HL-60/S4 (cell line): ENCODE measurements around the gene ERCC5.

Experiments used
- in situ Hi-C: fragments of 300-500 bp; cut with MboI; formaldehyde crosslinking; loops from 2 replicates; pipeline ENCODE4 v1.14.3; 2022; ENCODE audit warnings: low sequenced_read_pairs

ERCC5 gene

GRCh38 chr13:102879793-102880499 is 34.1 kb downstream of the ERCC5 start:
- in situ Hi-C loops = no loop called here

- in situ Hi-C loops = no loop called here
Observed at GRCh38 chr13:102881819-102882686, 36.2 kb downstream of the ERCC5 start.

GRCh38 chr13:102892503-102892902 is 46.7 kb downstream of the ERCC5 start:
- in situ Hi-C loops = no loop called here

GRCh38 chr13:102897371-102898138 is 51.7 kb downstream of the ERCC5 start:
- in situ Hi-C loops = no loop called here

GRCh38 chr13:102900193-102900608 is 54.4 kb downstream of the ERCC5 start:
- in situ Hi-C loops = no loop called here

GRCh38 chr13:102901056-102901455 is 55.2 kb downstream of the ERCC5 start:
- in situ Hi-C loops = no loop called here

- in situ Hi-C loops = no loop called here
Observed at GRCh38 chr13:102901615-102902305, 55.9 kb downstream of the ERCC5 start.

- in situ Hi-C loops = no loop called here
Observed at GRCh38 chr13:102902789-102903347, 57.0 kb downstream of the ERCC5 start.

GRCh38 chr13:102903659-102904407 is 58.0 kb downstream of the ERCC5 start:
- in situ Hi-C loops = no loop called here

GRCh38 chr13:102904408-102904862 is 58.6 kb downstream of the ERCC5 start:
- in situ Hi-C loops = no loop called here

GRCh38 chr13:102905905-102906771 is 60.3 kb downstream of the ERCC5 start:
- in situ Hi-C loops = no loop called here

- in situ Hi-C loops = no loop called here
Observed at GRCh38 chr13:102907016-102907756, 61.4 kb downstream of the ERCC5 start.

GRCh38 chr13:102907886-102908515 is 62.2 kb downstream of the ERCC5 start:
- in situ Hi-C loops = no loop called here

GRCh38 chr13:102909971-102910370 is 64.1 kb downstream of the ERCC5 start:
- in situ Hi-C loops = no loop called here

- in situ Hi-C loops = no loop called here
Observed at GRCh38 chr13:102911336-102911735, 65.5 kb downstream of the ERCC5 start.

- in situ Hi-C loops = no loop called here
Observed at GRCh38 chr13:102912599-102912998, 66.8 kb downstream of the ERCC5 start.

GRCh38 chr13:102913914-102914313 is 68.1 kb downstream of the ERCC5 start:
- in situ Hi-C loops = no loop called here
